ENCODE data around the gene MSI2. TPM values are rescaled to one million over a fixed set of nuclear protein-coding genes. Genes with fewer than 3 reads are reported as not detected.

Gene MSI2
- total RNA-seq, 1 donor from 2014 or later = 21.1 TPM

DNA sequence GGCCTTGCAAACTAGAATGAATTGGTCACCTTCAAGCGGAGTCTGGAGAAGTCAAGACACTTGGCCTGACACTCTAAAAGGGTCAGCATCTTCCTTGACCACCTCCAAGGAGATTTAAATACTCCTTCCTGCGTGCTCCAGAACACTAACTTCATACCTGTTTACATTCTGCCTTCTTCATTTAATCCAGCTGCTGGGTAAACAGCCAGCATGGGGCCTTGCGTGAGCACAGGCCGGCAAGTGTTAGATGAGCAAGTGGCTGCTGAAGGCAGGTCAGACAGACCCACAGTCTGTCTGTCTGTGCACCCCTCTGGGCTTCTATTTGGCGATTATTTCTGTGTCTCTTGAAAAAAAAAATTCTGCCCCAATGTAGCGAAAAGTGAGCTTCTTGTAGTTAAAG, 153.8 kb downstream of the MSI2 start:
- no peaks in the 10 kb centered on the region for H3K27me3 ChIP-seq (ENCODE audit: control insufficient read depth, insufficient read depth, low read length)
- no peak for FAIRE-seq
- H3K4me3 ChIP-seq (ENCODE audit: low read depth, low read length) = no peak overlapping the region
- DNase-seq (ENCODE audit: low read depth) = no peak
- TF ChIP-seq, protein P1, sequence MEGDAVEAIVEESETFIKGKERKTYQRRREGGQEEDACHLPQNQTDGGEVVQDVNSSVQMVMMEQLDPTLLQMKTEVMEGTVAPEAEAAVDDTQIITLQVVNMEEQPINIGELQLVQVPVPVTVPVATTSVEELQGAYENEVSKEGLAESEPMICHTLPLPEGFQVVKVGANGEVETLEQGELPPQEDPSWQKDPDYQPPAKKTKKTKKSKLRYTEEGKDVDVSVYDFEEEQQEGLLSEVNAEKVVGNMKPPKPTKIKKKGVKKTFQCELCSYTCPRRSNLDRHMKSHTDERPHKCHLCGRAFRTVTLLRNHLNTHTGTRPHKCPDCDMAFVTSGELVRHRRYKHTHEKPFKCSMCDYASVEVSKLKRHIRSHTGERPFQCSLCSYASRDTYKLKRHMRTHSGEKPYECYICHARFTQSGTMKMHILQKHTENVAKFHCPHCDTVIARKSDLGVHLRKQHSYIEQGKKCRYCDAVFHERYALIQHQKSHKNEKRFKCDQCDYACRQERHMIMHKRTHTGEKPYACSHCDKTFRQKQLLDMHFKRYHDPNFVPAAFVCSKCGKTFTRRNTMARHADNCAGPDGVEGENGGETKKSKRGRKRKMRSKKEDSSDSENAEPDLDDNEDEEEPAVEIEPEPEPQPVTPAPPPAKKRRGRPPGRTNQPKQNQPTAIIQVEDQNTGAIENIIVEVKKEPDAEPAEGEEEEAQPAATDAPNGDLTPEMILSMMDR (IDR thresholded peaks at IDR 0.05; ENCODE audit: insufficient read depth, low read length, severe bottlenecking) = no peak
- no peaks in the 10 kb centered on the region for H3K36me3 ChIP-seq (ENCODE audit: control insufficient read depth, insufficient read depth, low read length)

DNA sequence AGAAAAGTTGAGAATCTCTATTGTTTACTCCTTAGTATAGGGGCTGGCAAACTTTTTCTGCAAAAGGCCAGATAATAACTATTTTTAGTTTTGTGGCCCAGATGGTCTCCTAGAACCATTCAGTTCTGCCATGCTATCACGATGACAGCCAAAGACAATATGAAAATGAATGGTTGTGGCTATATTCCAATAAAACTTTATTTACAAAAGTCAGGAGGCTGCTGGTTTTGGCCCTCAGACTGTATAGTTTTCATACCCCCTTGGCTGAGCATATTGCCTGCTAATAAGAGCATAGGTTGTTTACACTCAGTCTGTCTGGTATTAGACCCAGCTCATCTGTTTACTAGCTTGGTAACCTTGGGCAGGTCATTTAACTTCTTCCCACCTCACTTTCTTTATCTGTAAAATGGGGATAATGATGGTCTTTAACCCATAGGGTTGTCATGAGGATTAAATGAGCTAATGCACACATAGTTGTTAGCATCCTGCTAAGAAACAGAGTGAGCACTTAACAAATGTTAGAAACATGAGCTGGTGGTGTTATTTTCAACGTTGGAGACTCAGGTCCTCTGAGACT, 156.3 kb downstream of the MSI2 start:
- Histone ChIP-seq H3K27me3 (ENCODE audit: control insufficient read depth, insufficient read depth, low read length) (no peaks in the 10 kb centered on the region), H3K36me3 (ENCODE audit: control insufficient read depth, insufficient read depth, low read length) (no peaks in the 10 kb centered on the region), H3K4me3 (ENCODE audit: low read depth, low read length) (no peak overlapping the region)
- DNase-seq (ENCODE audit: low read depth) (no peak), FAIRE-seq (no peak)
- TF ChIP-seq, protein P1 (IDR thresholded peaks at IDR 0.05; ENCODE audit: insufficient read depth, low read length, severe bottlenecking) = no peak

DNA sequence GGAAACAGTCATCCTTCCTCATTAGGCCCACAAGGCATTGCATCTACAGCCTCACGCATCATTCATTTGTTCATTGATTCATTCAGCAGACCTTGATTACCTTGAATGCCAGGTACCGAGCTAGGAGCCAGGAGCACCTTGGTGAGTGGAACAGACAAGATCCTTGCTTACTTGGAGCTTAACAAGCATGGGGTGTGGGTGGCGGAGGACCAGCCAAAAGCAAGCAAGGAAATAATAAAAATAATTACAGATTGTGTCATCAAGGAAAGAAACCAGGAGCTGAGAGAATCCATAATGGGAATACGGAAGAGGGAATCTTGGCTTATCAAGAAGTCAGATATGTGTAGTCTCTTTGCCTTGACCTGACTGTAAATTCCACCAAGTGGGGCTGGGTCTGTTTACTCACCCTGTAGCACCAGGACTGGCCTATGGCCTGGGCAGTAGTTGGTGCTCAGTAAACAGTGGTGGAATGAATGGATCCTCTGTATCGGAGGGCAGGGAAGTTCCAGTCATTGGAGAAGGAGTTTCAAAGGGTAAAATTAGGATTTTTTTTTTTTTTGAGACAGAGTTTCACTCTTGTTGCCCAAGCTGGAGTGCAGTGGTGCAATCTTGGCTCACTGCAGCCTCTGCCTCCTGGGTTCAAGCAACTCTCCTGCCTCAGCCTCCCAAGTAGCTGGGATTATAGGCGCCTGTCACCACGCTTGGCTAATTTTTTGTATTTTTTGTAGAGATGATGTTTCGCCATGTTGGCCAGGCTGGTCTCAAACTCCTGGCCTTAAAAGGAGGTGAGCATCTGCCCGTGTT, 157.7 kb downstream of the MSI2 start:
- no peaks in the 10 kb centered on the region for H3K36me3 ChIP-seq (ENCODE audit: control insufficient read depth, insufficient read depth, low read length)
- H3K27me3 ChIP-seq (ENCODE audit: control insufficient read depth, insufficient read depth, low read length) = no peaks in the 10 kb centered on the region
- FAIRE-seq (no peak), DNase-seq (ENCODE audit: low read depth) (no peak)
- no peak overlapping the region for H3K4me3 ChIP-seq (ENCODE audit: low read depth, low read length)
- TF ChIP-seq, protein P1 (IDR thresholded peaks at IDR 0.05; ENCODE audit: insufficient read depth, low read length, severe bottlenecking) = no peak

DNA sequence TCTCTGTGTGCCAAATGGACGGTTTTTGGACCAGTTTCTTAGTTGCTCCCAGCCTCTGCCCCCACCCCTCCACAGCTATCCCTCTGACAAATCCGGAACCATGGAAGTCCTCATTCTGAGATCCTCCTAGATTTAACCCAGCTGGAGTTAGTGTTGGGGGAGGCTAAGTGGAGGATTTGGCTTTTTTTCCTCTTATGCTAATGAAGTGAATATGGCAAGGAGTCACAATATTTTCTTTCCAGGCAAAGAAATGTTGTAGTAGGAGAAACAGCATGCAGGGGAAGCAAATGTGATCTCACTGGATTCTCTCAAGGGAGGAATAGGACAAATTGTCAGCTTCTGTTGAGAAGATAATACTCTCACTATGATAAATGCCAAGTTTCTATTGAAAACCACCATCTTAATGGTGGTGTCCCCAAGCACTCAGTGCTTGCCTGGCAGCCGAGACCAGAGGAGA, 159.5 kb downstream of the MSI2 start:
- Histone ChIP-seq H3K27me3 (ENCODE audit: control insufficient read depth, insufficient read depth, low read length) (no peaks in the 10 kb centered on the region), H3K36me3 (ENCODE audit: control insufficient read depth, insufficient read depth, low read length) (no peaks in the 10 kb centered on the region), H3K4me3 (ENCODE audit: low read depth, low read length) (no peak overlapping the region)
- DNase-seq (ENCODE audit: low read depth) (no peak), FAIRE-seq (no peak)
- TF ChIP-seq, protein P1 (IDR thresholded peaks at IDR 0.05; ENCODE audit: insufficient read depth, low read length, severe bottlenecking) = no peak

DNA sequence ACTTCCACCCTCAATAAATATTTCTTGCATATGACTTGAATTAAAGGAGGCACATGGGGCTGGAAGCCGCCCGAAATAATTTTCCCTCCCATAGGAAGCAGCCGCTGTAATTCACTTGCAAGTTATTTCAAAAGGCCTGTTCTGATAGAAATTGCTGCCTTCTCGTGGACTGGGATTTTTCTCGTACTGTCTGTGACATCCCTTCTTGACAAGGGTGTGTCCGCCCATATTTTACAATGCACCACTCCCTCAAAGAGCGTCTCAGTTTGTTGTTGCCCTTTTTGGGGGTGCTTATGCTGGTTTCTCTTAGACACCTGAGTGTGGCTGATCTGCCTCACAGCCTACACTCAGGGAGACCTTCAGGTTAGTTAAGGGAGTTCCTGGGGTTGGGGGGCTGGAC, 160.0 kb downstream of the MSI2 start:
- DNase-seq (ENCODE audit: low read depth) (no peak), FAIRE-seq (no peak)
- Histone ChIP-seq H3K27me3 (ENCODE audit: control insufficient read depth, insufficient read depth, low read length) (no peaks in the 10 kb centered on the region), H3K36me3 (ENCODE audit: control insufficient read depth, insufficient read depth, low read length) (no peaks in the 10 kb centered on the region), H3K4me3 (ENCODE audit: low read depth, low read length) (no peak overlapping the region)
- TF ChIP-seq, protein P1 (IDR thresholded peaks at IDR 0.05; ENCODE audit: insufficient read depth, low read length, severe bottlenecking) = no peak

All from bronchial epithelial cell (primary cell).